Ascending aorta (tissue), 2 donors: ENCODE measurements around the gene MAML3. TPM values are rescaled to one million over a fixed set of nuclear protein-coding genes. Genes with fewer than 3 reads are reported as not detected.

Experiments used
- DNase-seq, 2 donors: peaks; one replicate each; pipeline ENCODE4 v3.0.0-alpha.2; 2019; ENCODE audit warnings: low spot score in 2 of 2
- H3K27ac ChIP-seq, 2 donors: fragments of 200-600 bp; sonication (generic); one replicate each; pipeline ENCODE4 v1.5.1; 2016 to 2017; ENCODE audit warnings: mild to moderate bottlenecking in 1 of 2
- H3K27me3 ChIP-seq: fragments of 200-600 bp; sonication (generic); one replicate; pipeline ENCODE4 v1.5.1; 2017
- H3K36me3 ChIP-seq, 2 donors: fragments of 200-600 bp; sonication (generic); one replicate each; pipeline ENCODE4 v1.5.1; 2016
- H3K4me1 ChIP-seq, 2 donors: fragments of 200-600 bp; sonication (generic); one replicate each; pipeline ENCODE4 v1.5.1; 2016 to 2017; ENCODE audit warnings: mild to moderate bottlenecking in 1 of 2
- H3K4me3 ChIP-seq, 2 donors: fragments of 200-600 bp; sonication (generic); one replicate each; pipeline ENCODE4 v1.5.1; 2016 to 2017; ENCODE audit warnings: mild to moderate bottlenecking in 1 of 2
- H3K9me3 ChIP-seq, 2 donors: fragments of 200-600 bp; sonication (generic); one replicate each; pipeline ENCODE4 v1.5.1; 2016
- intact Hi-C: fragments of 100-400 bp; cut with DNase I; formaldehyde crosslinking; loops from one replicate; pipeline ENCODE4 v1.15.1; 2023
- total RNA-seq: library from RNA; depleted of rRNA; stranded (reverse); fragments of >200 nt; gene quantifications from one replicate; pipeline ENCODE4 v1.1.0, GENCODE V29; 2016
- TF ChIP-seq, protein P1 (sequence below), 3 experiments: fragments of 200-600 bp in 2 of 3; fragments of 450-650 bp in 1 of 3; sonication (generic) in 2 of 3; IDR thresholded peaks; one replicate each; pipeline ENCODE4 v1.5.1; 2016 to 2019; ENCODE audit warnings: antibody characterized with exemption in 3 of 3, mild to moderate bottlenecking in 1 of 3, moderate library complexity in 1 of 3

MAML3 gene
- total RNA-seq, 1 donor from 2014 or later, result 4.7 TPM

DNA sequence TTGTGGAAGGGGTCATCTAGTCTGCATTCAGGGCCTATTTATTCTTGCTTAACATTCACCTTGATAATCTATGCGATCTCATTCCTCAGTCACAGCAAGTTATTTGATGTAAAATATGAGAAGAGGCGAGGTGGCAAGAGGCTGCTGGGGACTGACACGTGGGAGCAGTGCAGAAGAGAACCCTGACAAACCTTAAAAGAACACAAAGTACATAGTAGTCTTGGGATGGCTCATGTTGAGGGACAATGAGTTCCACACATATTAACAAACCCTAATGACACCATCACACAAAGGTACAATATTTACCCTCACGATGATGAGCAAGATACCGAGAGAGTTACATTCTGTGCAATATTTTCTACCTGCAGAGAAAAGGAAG is 57.5 kb downstream of the MAML3 start:
- intact Hi-C loops, result loop anchor here (5.0 kb wide), 1 partner anchor 34 kb away; no protein-coding TSS in a partner anchor
- H3K36me3 ChIP-seq, result no peaks in the 10 kb centered on the region
- peaks cover 10 to 38% of the 10 kb centered on the region in 2 donors for H3K4me1 ChIP-seq
- H3K4me3 ChIP-seq, result no peak overlapping the region
- no peaks in the 10 kb centered on the region for H3K27me3 ChIP-seq
- H3K9me3 ChIP-seq, result no peaks in the 10 kb centered on the region
- TF ChIP-seq, protein P1, sequence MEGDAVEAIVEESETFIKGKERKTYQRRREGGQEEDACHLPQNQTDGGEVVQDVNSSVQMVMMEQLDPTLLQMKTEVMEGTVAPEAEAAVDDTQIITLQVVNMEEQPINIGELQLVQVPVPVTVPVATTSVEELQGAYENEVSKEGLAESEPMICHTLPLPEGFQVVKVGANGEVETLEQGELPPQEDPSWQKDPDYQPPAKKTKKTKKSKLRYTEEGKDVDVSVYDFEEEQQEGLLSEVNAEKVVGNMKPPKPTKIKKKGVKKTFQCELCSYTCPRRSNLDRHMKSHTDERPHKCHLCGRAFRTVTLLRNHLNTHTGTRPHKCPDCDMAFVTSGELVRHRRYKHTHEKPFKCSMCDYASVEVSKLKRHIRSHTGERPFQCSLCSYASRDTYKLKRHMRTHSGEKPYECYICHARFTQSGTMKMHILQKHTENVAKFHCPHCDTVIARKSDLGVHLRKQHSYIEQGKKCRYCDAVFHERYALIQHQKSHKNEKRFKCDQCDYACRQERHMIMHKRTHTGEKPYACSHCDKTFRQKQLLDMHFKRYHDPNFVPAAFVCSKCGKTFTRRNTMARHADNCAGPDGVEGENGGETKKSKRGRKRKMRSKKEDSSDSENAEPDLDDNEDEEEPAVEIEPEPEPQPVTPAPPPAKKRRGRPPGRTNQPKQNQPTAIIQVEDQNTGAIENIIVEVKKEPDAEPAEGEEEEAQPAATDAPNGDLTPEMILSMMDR (IDR thresholded peaks at IDR 0.05), result no peak
- peak overlapping the region; percentile 77 for H3K27ac ChIP-seq
- no peak for DNase-seq

DNA sequence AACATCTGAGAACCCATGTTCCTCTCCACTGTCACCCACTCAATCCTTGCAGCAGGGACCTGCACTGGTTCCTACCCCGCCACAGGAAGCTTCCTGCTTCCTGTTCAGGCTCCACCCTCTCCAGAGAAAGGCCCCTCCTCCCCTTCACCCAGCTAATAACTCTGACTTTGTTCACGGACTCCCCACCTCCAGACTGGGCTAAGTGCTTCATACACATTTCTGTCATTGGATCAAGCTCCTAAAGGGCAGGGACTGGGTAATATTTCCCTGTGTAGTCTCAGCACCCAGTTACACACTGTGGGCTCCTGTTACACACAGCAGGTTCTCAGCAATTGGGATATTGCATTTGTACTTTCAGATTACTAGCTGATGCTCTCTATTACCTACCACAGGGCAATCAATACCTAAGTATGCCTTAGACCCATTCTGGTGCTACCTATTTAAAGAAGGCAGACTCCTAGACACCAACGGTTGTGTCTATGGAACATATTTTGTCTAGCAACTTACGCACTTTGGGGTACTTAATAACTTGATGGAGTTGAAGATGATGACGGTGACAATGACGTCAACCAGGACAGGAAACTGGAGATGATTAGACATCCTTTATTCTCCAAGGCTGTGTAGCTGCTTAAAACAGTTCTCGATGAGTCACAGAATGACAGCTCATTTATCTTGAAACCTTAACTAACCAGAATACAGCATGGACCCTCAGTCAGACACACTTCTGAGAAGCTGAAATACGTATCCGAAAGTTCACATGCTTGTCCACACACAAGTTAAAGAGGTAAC is 58.1 kb downstream of the MAML3 start:
- Histone ChIP-seq H3K4me1 (peaks cover 10 to 38% of the 10 kb centered on the region in 2 donors), H3K27ac (peak overlapping the region; percentile 77), H3K9me3 (no peaks in the 10 kb centered on the region), H3K27me3 (no peaks in the 10 kb centered on the region), H3K36me3 (no peaks in the 10 kb centered on the region), H3K4me3 (no peak overlapping the region)
- TF ChIP-seq, protein P1 (IDR thresholded peaks at IDR 0.05), result no peak
- peak in 1 of 2 donors; percentile 72 for DNase-seq
- intact Hi-C loops, result loop anchor here (5.0 kb wide), 1 partner anchor 34 kb away; no protein-coding TSS in a partner anchor

DNA sequence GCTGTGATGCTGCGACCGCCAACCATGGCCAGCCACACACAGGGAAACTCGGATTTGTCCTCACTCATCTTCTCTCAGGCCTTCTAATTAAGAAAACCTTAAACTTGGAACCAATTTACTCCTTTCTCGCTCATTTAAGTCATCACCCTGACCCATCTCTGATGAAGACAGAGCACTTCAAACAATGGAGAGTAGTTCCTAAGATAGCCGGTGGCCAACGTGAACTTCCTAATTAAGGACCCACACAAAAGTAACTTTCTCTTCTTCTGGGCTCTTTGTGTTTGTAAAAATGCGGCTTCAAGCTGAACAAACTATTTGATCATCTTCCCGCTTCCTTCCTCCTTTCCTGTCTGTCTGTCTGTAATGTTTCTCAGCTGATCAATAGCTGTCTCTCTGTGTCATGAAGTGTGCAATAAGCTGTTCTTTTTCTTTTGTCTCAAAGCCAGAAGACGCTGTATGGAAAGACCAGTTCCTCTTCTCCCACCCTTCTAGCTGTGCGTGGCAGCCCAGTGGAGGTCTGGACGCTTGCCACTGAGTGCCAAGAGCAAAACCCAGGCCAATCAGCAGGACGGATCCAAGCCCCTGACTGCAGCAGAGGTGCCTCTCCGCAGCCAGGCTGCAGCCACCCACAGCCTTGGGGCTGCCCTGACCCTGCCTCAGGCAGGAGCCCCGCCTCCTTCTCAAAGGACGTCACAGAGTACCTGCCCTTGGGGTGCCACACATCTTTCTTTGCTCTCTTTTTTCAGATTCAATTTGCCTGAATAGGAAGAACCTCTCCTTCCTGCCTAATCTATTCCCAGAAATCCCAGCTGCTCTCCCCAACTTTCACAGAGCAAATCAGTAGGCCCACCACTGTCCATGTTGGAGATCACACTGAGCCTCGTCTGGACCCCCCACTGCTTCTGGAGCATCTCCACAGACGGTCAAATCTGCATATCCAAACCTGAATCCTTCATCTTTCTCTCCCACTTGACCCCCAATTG is 59.3 kb downstream of the MAML3 start:
- Histone ChIP-seq H3K27me3 (no peaks in the 10 kb centered on the region), H3K36me3 (no peaks in the 10 kb centered on the region), H3K4me1 (peaks cover 10 to 38% of the 10 kb centered on the region in 2 donors), H3K4me3 (peak overlapping the region in 1 of 2 donors; percentile 5), H3K27ac (peak overlapping the region; percentile 77), H3K9me3 (no peaks in the 10 kb centered on the region)
- DNase-seq, result peak; percentile 64 to 83
- intact Hi-C loops, result loop anchor here (5.0 kb wide), 1 partner anchor 32 kb away; no protein-coding TSS in a partner anchor
- TF ChIP-seq, protein P1 (IDR thresholded peaks at IDR 0.05), result no peak

DNA sequence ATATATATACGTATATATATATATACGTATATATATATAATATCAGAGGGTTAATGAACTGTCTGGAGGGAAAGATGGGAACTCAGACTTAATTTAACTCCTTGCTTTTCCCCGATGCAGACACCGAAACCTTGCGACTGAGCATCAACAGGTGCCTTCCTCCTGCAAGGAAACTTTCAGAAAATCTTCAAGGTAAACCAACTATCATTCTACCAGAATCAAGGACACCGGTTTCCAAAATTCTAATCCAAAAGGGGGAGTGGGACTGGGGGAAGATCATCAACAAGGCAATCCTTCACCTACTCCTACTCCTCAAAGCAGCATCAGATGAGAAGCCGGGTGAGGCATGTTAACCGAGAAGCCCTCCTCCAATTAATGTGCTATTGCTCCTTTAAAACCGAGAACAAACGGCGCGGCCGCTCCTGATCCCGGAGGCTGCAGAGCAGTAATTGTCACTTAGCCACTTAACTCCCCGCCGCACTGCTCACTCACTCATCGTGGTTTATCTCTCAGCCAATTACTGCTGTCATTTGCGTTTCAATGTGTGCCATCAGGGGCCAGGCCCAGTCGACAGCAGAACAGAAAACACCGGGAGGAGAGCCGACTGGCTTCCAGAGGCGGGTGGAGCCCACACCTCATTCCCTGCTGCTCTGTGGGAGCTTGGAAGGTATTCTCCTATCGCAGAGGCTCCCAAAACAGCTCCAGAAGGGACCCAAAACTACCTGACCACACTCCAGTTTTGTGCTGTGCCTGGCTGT is 61.7 kb downstream of the MAML3 start:
- H3K9me3 ChIP-seq, result no peaks in the 10 kb centered on the region
- peaks cover 10 to 29% of the 10 kb centered on the region in 2 donors for H3K4me1 ChIP-seq
- TF ChIP-seq, protein P1 (IDR thresholded peaks at IDR 0.05), result no peak
- intact Hi-C loops, result no loop called here
- H3K36me3 ChIP-seq, result no peaks in the 10 kb centered on the region
- H3K27ac ChIP-seq, result peak overlapping the region; percentile 25 to 28
- peak overlapping the region; percentile 27 to 32 for H3K4me3 ChIP-seq
- no peaks in the 10 kb centered on the region for H3K27me3 ChIP-seq
- no peak for DNase-seq

DNA sequence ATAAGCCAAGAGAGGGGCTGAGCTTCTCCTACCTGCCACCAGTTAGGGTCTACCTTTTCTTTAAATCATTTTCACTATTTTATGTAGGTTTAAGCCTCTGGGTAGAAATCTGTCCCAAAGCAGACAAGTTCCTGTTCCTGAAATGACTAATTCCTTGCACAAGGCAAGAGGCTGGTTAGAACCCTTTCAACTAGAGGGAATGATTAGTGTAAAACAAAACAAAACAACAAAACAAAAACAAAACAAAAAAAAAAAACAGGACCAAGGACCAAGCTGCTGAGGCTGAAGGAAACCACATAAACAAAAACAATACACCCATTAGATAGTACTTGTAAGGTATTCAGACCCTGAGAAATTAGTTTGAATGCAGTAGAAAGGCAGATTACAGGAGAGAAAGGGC is 62.7 kb downstream of the MAML3 start:
- no peak overlapping the region for H3K4me3 ChIP-seq
- peaks cover 4 to 19% of the 10 kb centered on the region in 2 donors for H3K4me1 ChIP-seq
- no peaks in the 10 kb centered on the region for H3K9me3 ChIP-seq
- H3K36me3 ChIP-seq, result no peaks in the 10 kb centered on the region
- no peak overlapping the region for H3K27ac ChIP-seq
- H3K27me3 ChIP-seq, result no peaks in the 10 kb centered on the region
- intact Hi-C loops, result no loop called here
- TF ChIP-seq, protein P1 (IDR thresholded peaks at IDR 0.05), result no peak
- no peak for DNase-seq
